ENCODE measurements around the gene CHURC1.

GRCh38 chr14:64877846-64878245, 36.4 kb upstream of the CHURC1 start:
- TF ChIP-seq MXI1 (IDR thresholded peaks at IDR 0.05; ENCODE audit: borderline replicate concordance, low read depth, low read length) (no peak), RAD21 (IDR thresholded peaks at IDR 0.05; ENCODE audit: low read length) (no peak), CTCF (conservative IDR thresholded peaks at IDR 0.05; ENCODE audit: low read depth, low read length) (no peak), POLR2A (IDR thresholded peaks at IDR 0.05; ENCODE audit: low read depth, low read length) (no peak), SMC3 (IDR thresholded peaks at IDR 0.05; ENCODE audit: low read depth, low read length) (no peak), USF2 (IDR thresholded peaks at IDR 0.05; ENCODE audit: low read depth, low read length) (no peak), FOS (IDR thresholded peaks at IDR 0.05; ENCODE audit: low read depth, low read length) (no peak), BHLHE40 (IDR thresholded peaks at IDR 0.05; ENCODE audit: low read depth, low read length) (no peak), RFX5 (IDR thresholded peaks at IDR 0.05; ENCODE audit: low read depth, low read length) (no peak), MAZ (IDR thresholded peaks at IDR 0.05; ENCODE audit: borderline replicate concordance, low read depth, low read length) (no peak), CEBPB (IDR thresholded peaks at IDR 0.05; ENCODE audit: low read depth, low read length) (no peak), CHD1 (IDR thresholded peaks at IDR 0.05; ENCODE audit: low read depth, low read length) (no peak), ELK1 (IDR thresholded peaks at IDR 0.05; ENCODE audit: borderline replicate concordance, low read depth, low read length) (no peak), NFE2L2 (IDR thresholded peaks at IDR 0.05; ENCODE audit: low read depth, low read length) (no peak)
